Tibial artery (tissue), 4 donors: ENCODE measurements around the gene ZMIZ1.

Experiments
- DNase-seq, 2 donors: peaks; one replicate each; pipeline ENCODE4 v3.0.0-alpha.2; 2019
- H3K27ac ChIP-seq, 2 donors: fragments of 200-600 bp; sonication (generic) in 1 of 2; 1 replicate in 1 of 2; 2 replicates in 1 of 2; pipeline ENCODE4 v1.5.1; 2018 to 2019; ENCODE audit warnings: mild to moderate bottlenecking in 1 of 2
- H3K27me3 ChIP-seq, 2 donors: fragments of 200-600 bp; sonication (generic) in 1 of 2; one replicate each; pipeline versions ENCODE4 v1.5.1 to v1.6.0; 2016 to 2019
- H3K36me3 ChIP-seq, 3 donors: fragments of 200-600 bp; sonication (generic) in 2 of 3; one replicate each; pipeline ENCODE4 v1.5.1; 2016 to 2019; ENCODE audit warnings: mild to moderate bottlenecking in 2 of 3
- H3K4me1 ChIP-seq, 4 donors: fragments of 200-600 bp; sonication (generic) in 2 of 4; 1 replicate in 3 of 4; 2 replicates in 1 of 4; pipeline ENCODE4 v1.5.1; 2016 to 2019
- H3K4me3 ChIP-seq, 2 donors: fragments of 200-600 bp; sonication (generic) in 1 of 2; 1 replicate in 1 of 2; 2 replicates in 1 of 2; pipeline ENCODE4 v1.5.1; 2018 to 2019; ENCODE audit warnings: mild to moderate bottlenecking in 2 of 2
- H3K9me3 ChIP-seq, 3 donors: fragments of 200-600 bp; sonication (generic) in 1 of 3; one replicate each; pipeline ENCODE4 v1.5.1; 2016 to 2019
- CTCF ChIP-seq, 2 experiments: fragments of 200-600 bp in 1 of 2; fragments of 450-650 bp in 1 of 2; IDR thresholded peaks; one replicate each; pipeline ENCODE4 v1.5.1; 2017 to 2019; ENCODE audit warnings: antibody characterized with exemption in 2 of 2, mild to moderate bottlenecking in 1 of 2, moderate library complexity in 1 of 2
- intact Hi-C: fragments of 100-400 bp; cut with DNase I; formaldehyde crosslinking; loops from one replicate; pipeline ENCODE4 v1.15.0; 2023; ENCODE audit warnings: low total_unique reads

ZMIZ1 gene

GRCh38 chr10:79159141-79159651, 90.4 kb downstream of the ZMIZ1 start:
- Histone ChIP-seq H3K36me3 (peaks cover 0 to 20% (median 0%) of the 10 kb centered on the region in 3 donors), H3K27me3 (no peaks in the 10 kb centered on the region), H3K9me3 (no peaks in the 10 kb centered on the region), H3K27ac (peak overlapping the region; percentile 79 to 80), H3K4me3 (peak overlapping the region in 1 of 2 donors; percentile 0), H3K4me1 (peaks cover 15 to 96% (median 83%) of the 10 kb centered on the region in 4 donors)
- intact Hi-C loops: loop anchor here (5.0 to 10.0 kb wide), 3 partner anchors 86 to 187 kb away; no protein-coding TSS in a partner anchor
- TF ChIP-seq CTCF (IDR thresholded peaks at IDR 0.05): no peak
- peak; percentile 78 to 85 for DNase-seq

GRCh38 chr10:79159785-79160184, 91.0 kb downstream of the ZMIZ1 start:
- Histone ChIP-seq H3K27ac (peak overlapping the region; percentile 79 to 80), H3K4me3 (peak overlapping the region in 1 of 2 donors; percentile 0), H3K27me3 (no peaks in the 10 kb centered on the region), H3K36me3 (peaks cover 0 to 17% (median 0%) of the 10 kb centered on the region in 3 donors), H3K4me1 (peaks cover 15 to 90% (median 78%) of the 10 kb centered on the region in 4 donors), H3K9me3 (no peaks in the 10 kb centered on the region)
- intact Hi-C loops: loop anchor here (5.0 to 10.0 kb wide), 3 partner anchors 85 to 187 kb away; no protein-coding TSS in a partner anchor
- DNase-seq: peak; percentile 83 to 94
- TF ChIP-seq CTCF (IDR thresholded peaks at IDR 0.05): no peak

GRCh38 chr10:79160191-79160590, 91.4 kb downstream of the ZMIZ1 start:
- intact Hi-C loops: no loop called here

GRCh38 chr10:79161557-79161956, 92.8 kb downstream of the ZMIZ1 start:
- Histone ChIP-seq H3K9me3 (no peaks in the 10 kb centered on the region), H3K27ac (peak overlapping the region in 1 of 2 donors; percentile 79), H3K27me3 (no peaks in the 10 kb centered on the region), H3K4me1 (peaks cover 15 to 76% (median 68%) of the 10 kb centered on the region in 4 donors), H3K36me3 (peaks cover 0 to 20% (median 0%) of the 10 kb centered on the region in 3 donors), H3K4me3 (no peak overlapping the region)
- DNase-seq: no peak
- TF ChIP-seq CTCF (IDR thresholded peaks at IDR 0.05): no peak
- intact Hi-C loops: no loop called here

More at GRCh38 chr10:79160191-79160590, 91.4 kb downstream of the ZMIZ1 start:
- DNase-seq: no peak
- TF ChIP-seq CTCF (IDR thresholded peaks at IDR 0.05): no peak
- Histone ChIP-seq H3K4me1 (peaks cover 15 to 86% (median 76%) of the 10 kb centered on the region in 4 donors), H3K27me3 (no peaks in the 10 kb centered on the region), H3K4me3 (no peak overlapping the region), H3K9me3 (no peaks in the 10 kb centered on the region), H3K36me3 (peaks cover 0 to 17% (median 0%) of the 10 kb centered on the region in 3 donors), H3K27ac (peak overlapping the region; percentile 79 to 80)

- no peak for DNase-seq
- H3K4me1 ChIP-seq: peaks cover 15 to 72% (median 65%) of the 10 kb centered on the region in 4 donors
- no peak overlapping the region for H3K4me3 ChIP-seq
- TF ChIP-seq CTCF (IDR thresholded peaks at IDR 0.05): no peak
- H3K36me3 ChIP-seq: peaks cover 0 to 25% (median 4%) of the 10 kb centered on the region in 3 donors
- intact Hi-C loops: no loop called here
- no peaks in the 10 kb centered on the region for H3K27me3 ChIP-seq
- H3K9me3 ChIP-seq: no peaks in the 10 kb centered on the region
- no peak overlapping the region for H3K27ac ChIP-seq
Measured at GRCh38 chr10:79162022-79162421, 93.3 kb downstream of the ZMIZ1 start.
